PC-3 (cell line): Measurements from ENCODE around the gene CCNQ.

Experiments
- EZH2 ChIP-seq: fragments of 300-600 bp; sonication (generic); IDR thresholded peaks from one replicate; pipeline ENCODE4 v1.6.1; 2017; ENCODE audit warnings: antibody characterized with exemption, mild to moderate bottlenecking, low read length; ENCODE audit not compliant: unreplicated experiment
- TF ChIP-seq, protein P1 (sequence below): fragments of 300-600 bp; sonication (generic); conservative IDR thresholded peaks from 2 replicates; pipeline ENCODE4 v1.5.1; 2017; ENCODE audit warnings: antibody characterized with exemption, low read depth, mild to moderate bottlenecking, low read length

DNA sequence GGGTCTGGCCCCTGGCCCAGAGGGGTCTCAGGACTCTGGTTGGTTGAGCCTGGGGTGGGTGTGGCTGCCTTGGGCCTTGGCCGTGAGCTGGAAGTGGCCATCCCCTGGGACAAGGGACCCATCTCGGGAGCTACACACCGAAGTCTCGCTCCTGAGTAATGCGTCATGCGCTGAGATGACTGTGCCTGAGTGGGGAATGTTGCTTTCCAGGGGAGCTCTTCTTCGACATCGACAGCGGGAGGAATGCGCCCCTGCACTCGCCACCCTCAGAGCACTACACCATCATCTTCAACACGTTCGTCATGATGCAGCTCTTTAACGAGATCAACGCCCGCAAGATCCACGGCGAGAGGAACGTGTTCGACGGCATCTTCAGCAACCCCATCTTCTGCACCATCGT is 38.5 kb downstream of the CCNQ start:
- TF ChIP-seq, protein P1, sequence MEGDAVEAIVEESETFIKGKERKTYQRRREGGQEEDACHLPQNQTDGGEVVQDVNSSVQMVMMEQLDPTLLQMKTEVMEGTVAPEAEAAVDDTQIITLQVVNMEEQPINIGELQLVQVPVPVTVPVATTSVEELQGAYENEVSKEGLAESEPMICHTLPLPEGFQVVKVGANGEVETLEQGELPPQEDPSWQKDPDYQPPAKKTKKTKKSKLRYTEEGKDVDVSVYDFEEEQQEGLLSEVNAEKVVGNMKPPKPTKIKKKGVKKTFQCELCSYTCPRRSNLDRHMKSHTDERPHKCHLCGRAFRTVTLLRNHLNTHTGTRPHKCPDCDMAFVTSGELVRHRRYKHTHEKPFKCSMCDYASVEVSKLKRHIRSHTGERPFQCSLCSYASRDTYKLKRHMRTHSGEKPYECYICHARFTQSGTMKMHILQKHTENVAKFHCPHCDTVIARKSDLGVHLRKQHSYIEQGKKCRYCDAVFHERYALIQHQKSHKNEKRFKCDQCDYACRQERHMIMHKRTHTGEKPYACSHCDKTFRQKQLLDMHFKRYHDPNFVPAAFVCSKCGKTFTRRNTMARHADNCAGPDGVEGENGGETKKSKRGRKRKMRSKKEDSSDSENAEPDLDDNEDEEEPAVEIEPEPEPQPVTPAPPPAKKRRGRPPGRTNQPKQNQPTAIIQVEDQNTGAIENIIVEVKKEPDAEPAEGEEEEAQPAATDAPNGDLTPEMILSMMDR, result no peak
- no peak for TF ChIP-seq EZH2
